Lung (tissue), 12 donors: ENCODE results near the gene KCNJ4. TPM values are rescaled to one million over a fixed set of nuclear protein-coding genes. Genes with fewer than 3 reads are reported as not detected.
A peak's percentile ranks its signal among the peaks of the same experiment; 100 is the strongest.
"Not testable (repeated sequence)": the region's sequence is repeated elsewhere in the genome, so short reads cannot be mapped to it uniquely, and the experiment has no call there.

ENCODE experiments used
- ATAC-seq: fragments of 200-7000 bp; cut with Tn5 transposase; one replicate; pipeline ENCODE4 v1.9.1; 2020; ENCODE audit warnings: moderate number of reproducible peaks; ENCODE audit not compliant: insufficient read depth, low FRiP score
- DNase-seq, 3 donors: peaks; one replicate each; pipeline ENCODE4 v3.0.0-alpha.2; 2013 to 2017
- H3K27ac ChIP-seq, 2 donors: one replicate each; pipeline ENCODE4 v1.5.1; 2013; ENCODE audit warnings: mild to moderate bottlenecking in 2 of 2, moderate library complexity in 2 of 2, control low read depth in 1 of 2, inconsistent platforms in 1 of 2, low read depth in 1 of 2, low read length in 1 of 2
- H3K27me3 ChIP-seq, 3 donors: one replicate each; pipeline ENCODE4 v1.5.1; 2013; ENCODE audit warnings: low read length in 2 of 3; ENCODE audit not compliant: control insufficient read depth in 3 of 3, insufficient read depth in 3 of 3
- H3K36me3 ChIP-seq, 4 donors: one replicate each; pipeline ENCODE4 v1.5.1; 2013; ENCODE audit warnings: low read length in 4 of 4, mild to moderate bottlenecking in 1 of 4, moderate library complexity in 1 of 4; ENCODE audit not compliant: control insufficient read depth in 4 of 4, insufficient read depth in 4 of 4
- H3K4me1 ChIP-seq, 5 donors: one replicate each; pipeline ENCODE4 v1.5.1; 2013; ENCODE audit warnings: low read length in 5 of 5, mild to moderate bottlenecking in 2 of 5, moderate library complexity in 1 of 5; ENCODE audit not compliant: control insufficient read depth in 5 of 5, insufficient read depth in 5 of 5
- H3K4me3 ChIP-seq: one replicate; pipeline ENCODE4 v1.5.1; 2013; ENCODE audit warnings: mild to moderate bottlenecking, control low read depth, moderate library complexity
- H3K9ac ChIP-seq, 2 donors: one replicate each; pipeline ENCODE4 v1.5.1; 2013; ENCODE audit warnings: low read length in 2 of 2, control low read depth in 1 of 2; ENCODE audit not compliant: insufficient read depth in 1 of 2
- H3K9me3 ChIP-seq, 4 donors: one replicate each; pipeline ENCODE4 v1.5.1; 2013; ENCODE audit warnings: low read length in 3 of 4, mild to moderate bottlenecking in 1 of 4, moderate library complexity in 1 of 4; ENCODE audit not compliant: control insufficient read depth in 4 of 4, insufficient read depth in 3 of 4
- CTCF ChIP-seq: IDR thresholded peaks from 2 replicates; pipeline ENCODE4 v1.5.1; 2012; ENCODE audit warnings: mild to moderate bottlenecking; ENCODE audit errors: control extremely low read depth, extremely low read depth
- WGBS, 2 donors: extraction: QIAGEN DNeasy Blood & Tissue Kit; methylation state at CpG; one replicate each; pipeline ENCODE4 v1.1.7; 2013; 5-methylcytosine and 5-hydroxymethylcytosine counted together
- polyA plus RNA-seq, 2 donors: library from polyadenylated mRNA; stranded (reverse); fragments of 200-250 nt; gene quantifications; one replicate each; pipeline ENCODE4 v1.2.1, GENCODE V29; 2013
- total RNA-seq, 2 donors: library from RNA; depleted of rRNA in 1 of 2; stranded (reverse); fragments of >200 nt in 1 of 2; gene quantifications; one replicate each; pipeline ENCODE4 v1.2.1, GENCODE V29; 2014 to 2021
- donor health status: control.
- donor health status: control.
- donor health status: Bipolar disorder and iron deficiency.
- donor health status: healthy.
- donor health status: DM: yes; HTN: yes; CAD: no.

KCNJ4 gene
- total and polyA plus RNA-seq, 4 donors, result not detected

- DNase-seq, result peak; percentile 85 to 95 (median 90)
- H3K4me3 ChIP-seq, result peak overlapping the region; percentile 68
- H3K9me3 ChIP-seq, result no peaks in the 10 kb centered on the region
- peaks cover 0 to 18% (median 6%) of the 10 kb centered on the region in 3 donors for H3K27me3 ChIP-seq
- TF ChIP-seq CTCF, result no peak
- no peaks in the 10 kb centered on the region for H3K36me3 ChIP-seq
- H3K27ac ChIP-seq, result peak overlapping the region; percentile 89 to 98
- peaks cover 0 to 6% (median 1%) of the 10 kb centered on the region in 5 donors for H3K4me1 ChIP-seq
- ATAC-seq, result peak; percentile 89
- H3K9ac ChIP-seq, result peak overlapping the region in 1 of 2 donors; percentile 32
- WGBS, 2 donors, result 0 to 1% methylated on average over 46 to 100 of the region's 102 CpGs
These were observed 56.2 kb downstream of the KCNJ4 start for GRCh38 chr22:38398609-38399461.

DNA sequence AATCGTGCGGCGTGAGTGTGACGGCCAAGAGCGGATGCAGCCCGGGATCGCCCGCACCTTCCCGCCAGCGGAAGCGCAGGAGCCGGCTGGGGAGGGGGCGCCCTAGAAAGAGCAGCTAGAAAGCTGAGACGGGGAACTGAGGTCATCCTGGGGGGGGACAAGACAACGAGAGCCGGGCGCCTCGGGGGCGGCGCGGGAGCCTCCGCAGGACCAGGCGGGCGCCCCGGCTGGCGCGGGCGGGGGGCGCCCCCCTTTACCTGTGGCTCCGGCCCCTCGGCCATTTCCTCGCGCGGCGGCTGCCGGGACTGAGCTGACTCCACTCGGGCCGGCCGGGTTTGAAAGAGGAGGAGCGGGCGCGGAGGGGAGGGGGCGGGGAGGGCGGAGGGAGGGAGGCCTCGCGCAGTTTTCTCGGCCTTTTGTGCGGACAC lies 56.8 kb downstream of the KCNJ4 start:
- not testable (repeated sequence) for H3K4me1 ChIP-seq, H3K36me3 ChIP-seq, H3K9me3 ChIP-seq, H3K9ac ChIP-seq
- WGBS, 2 donors, result 0 to 1% methylated on average over 9 to 48 of the region's 48 CpGs
- ATAC-seq (peak; percentile 69), DNase-seq (peak; percentile 72 to 80 (median 74))
- Histone ChIP-seq H3K27me3 (peaks cover 0 to 17% (median 6%) of the 10 kb centered on the region in 3 donors), H3K27ac (peak overlapping the region; percentile 89 to 98), H3K4me3 (peak overlapping the region; percentile 68)

- Histone ChIP-seq H3K36me3 (no peaks in the 10 kb centered on the region), H3K4me3 (peak overlapping the region; percentile 60), H3K27me3 (peaks cover 0 to 17% (median 6%) of the 10 kb centered on the region in 3 donors), H3K4me1 (peaks cover 0 to 9% (median 1%) of the 10 kb centered on the region in 5 donors), H3K27ac (peak overlapping the region; percentile 88 to 98), H3K9ac (peak overlapping the region; percentile 37 to 61), H3K9me3 (no peaks in the 10 kb centered on the region)
- ATAC-seq (no peak), DNase-seq (peak; percentile 50 to 72 (median 66))
- TF ChIP-seq CTCF, result no peak
- WGBS, 2 donors, result 1 to 5% methylated on average over 59 to 60 of the region's 60 CpGs
These were observed 57.6 kb downstream of the KCNJ4 start for GRCh38 chr22:38397189-38398085.

DNA sequence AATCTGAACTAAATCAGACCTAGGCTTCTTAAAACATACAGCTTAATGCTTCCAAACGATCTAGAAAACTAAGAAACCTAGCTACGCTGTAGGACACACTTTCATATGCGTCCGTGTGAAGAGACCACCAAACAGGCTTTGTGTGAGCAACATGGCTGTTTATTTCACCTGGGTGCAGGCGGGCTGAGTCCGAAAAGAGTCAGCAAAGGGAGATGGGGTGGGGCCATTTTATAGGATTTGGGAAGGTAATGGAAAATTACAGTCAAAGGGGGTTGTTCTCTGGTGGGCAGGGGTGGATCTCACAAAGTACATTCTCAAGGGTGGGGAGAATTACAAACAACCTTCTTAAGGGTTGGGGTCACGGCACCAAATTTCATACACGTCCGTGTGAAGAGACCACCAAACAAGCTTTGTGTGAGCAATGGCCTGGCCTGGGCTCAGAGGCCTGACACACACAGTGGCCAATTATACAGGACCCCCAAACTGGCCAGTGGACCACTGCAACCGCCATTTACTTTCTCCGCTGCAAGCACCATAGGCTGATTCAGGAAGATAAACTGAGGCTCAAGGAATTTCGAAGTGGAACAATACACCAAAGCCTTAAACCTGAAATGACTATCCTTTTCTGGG lies 58.4 kb downstream of the KCNJ4 start:
- not testable (repeated sequence) for H3K4me3 ChIP-seq, ATAC-seq, H3K36me3 ChIP-seq, H3K9ac ChIP-seq, H3K4me1 ChIP-seq, H3K9me3 ChIP-seq, DNase-seq
- H3K27ac ChIP-seq, result peak overlapping the region in 1 of 2 donors; percentile 98
- 82 to 86% methylated on average over 12 of the region's 12 CpGs for WGBS, 2 donors
- peaks cover 0 to 12% (median 2%) of the 10 kb centered on the region in 3 donors for H3K27me3 ChIP-seq

GRCh38 chr22:38395944-38396343 lies 59.1 kb downstream of the KCNJ4 start:
- H3K4me1 ChIP-seq, H3K9ac ChIP-seq, ATAC-seq, H3K4me3 ChIP-seq, H3K27me3 ChIP-seq, H3K9me3 ChIP-seq, H3K36me3 ChIP-seq: not testable (repeated sequence)
- H3K27ac ChIP-seq, result peak overlapping the region in 1 of 2 donors; percentile 45
- DNase-seq, result peak in 1 of 3 donors; percentile 16

DNA sequence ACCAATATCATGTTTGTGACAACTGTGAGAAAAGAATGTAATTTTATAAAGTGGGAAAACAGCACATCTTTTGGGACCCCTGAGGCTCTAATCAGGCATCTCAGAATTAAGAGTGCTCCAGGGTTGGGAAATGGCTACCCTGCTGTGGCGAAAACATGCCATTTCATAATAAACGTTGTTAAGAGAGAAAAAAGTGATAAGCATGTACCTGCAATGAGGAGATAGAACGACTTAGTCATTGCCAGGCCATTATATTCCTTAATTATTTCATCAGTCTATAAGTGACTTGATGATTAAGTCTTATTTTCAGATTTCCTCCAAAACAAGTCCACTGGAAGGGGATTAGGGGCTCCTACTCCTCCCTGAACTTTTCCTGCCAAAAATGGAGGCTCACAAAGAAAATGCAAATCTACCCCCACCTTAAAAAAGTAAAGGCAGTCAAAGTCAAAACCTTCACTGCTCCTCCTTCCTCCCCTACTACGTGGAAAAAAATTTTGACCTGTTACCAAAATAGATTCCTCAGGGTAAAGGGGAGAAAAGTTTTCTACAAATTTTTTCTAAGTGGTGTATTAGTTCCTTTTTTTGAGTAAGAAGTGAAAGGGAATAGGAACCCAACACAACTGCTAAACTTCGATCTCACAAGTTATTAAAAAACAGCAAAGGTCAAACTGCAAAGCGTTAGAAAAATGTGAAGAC lies 59.9 kb downstream of the KCNJ4 start:
- H3K27me3 ChIP-seq, H3K4me3 ChIP-seq, ATAC-seq, H3K9ac ChIP-seq, H3K4me1 ChIP-seq, H3K9me3 ChIP-seq, H3K36me3 ChIP-seq, DNase-seq: not testable (repeated sequence)
- peak overlapping the region in 1 of 2 donors; percentile 70 for H3K27ac ChIP-seq
- 21 to 35% methylated on average over 6 of the region's 6 CpGs for whole genome bisulfite sequencing, 2 donors
